SK-N-SH (cell line): ENCODE data around the gene INSM2. TPM values are rescaled to one million over a fixed set of nuclear protein-coding genes. Genes with fewer than 3 reads are reported as not detected.

ENCODE experiments used
- CTCF ChIA-PET: fragments of 300-600, 350-600 bp; formaldehyde crosslinking; extraction: SDS; loops from one replicate; lab custom pipeline; 2021; lab: Yijun Ruan, JAX
- POLR2A ChIA-PET: fragments of 350-600 bp; sonication (Branson Sonifier 250); formaldehyde crosslinking; extraction: SDS; loops from one replicate; lab custom pipeline; 2020; ENCODE audit warnings: antibody characterized with exemption, inconsistent platforms; lab: Yijun Ruan, JAX
- DNase-seq: peaks from one replicate; pipeline ENCODE4 v3.0.0; 2012
- H2AFZ ChIP-seq: fragments of 200-600 bp; sonication (generic); 2 replicates; pipeline ENCODE4 v1.8.1; 2016; ENCODE audit warnings: antibody characterized with exemption, mild to moderate bottlenecking, low read depth
- H3F3A ChIP-seq: fragments of 200-600 bp; sonication (generic); replicated peaks from 2 replicates; pipeline ENCODE3; 2016; ENCODE audit warnings: antibody characterized with exemption, mild to moderate bottlenecking; ENCODE audit not compliant: insufficient read depth
- H3K27ac ChIP-seq, 2 experiments: fragments of 200-500 bp in 1 of 2; fragments of 200-600 bp in 1 of 2; sonication (Bioruptor generic) in 1 of 2; sonication (generic), shearing (Covaris generic) in 1 of 2; 2 replicates each; pipeline versions ENCODE4 v1.5.1 to v1.6.1; 2014 to 2016; ENCODE audit warnings: low read depth in 2 of 2, inconsistent platforms in 1 of 2, low read length in 1 of 2, mild to moderate bottlenecking in 1 of 2, mixed read lengths in 1 of 2
- H3K27me3 ChIP-seq: fragments of 200-600 bp; sonication (generic), shearing (Covaris generic); 2 replicates; pipeline ENCODE4 v1.6.1; 2016; ENCODE audit warnings: mixed run types; ENCODE audit not compliant: insufficient read depth
- H3K36me3 ChIP-seq, 2 experiments: fragments of 200-500 bp in 1 of 2; fragments of 200-600 bp in 1 of 2; sonication (Bioruptor generic) in 1 of 2; sonication (generic) in 1 of 2; replicated peaks in 1 of 2; 2 replicates each; pipeline versions ENCODE3 to v1.5.1; 2014 to 2016; ENCODE audit warnings: low read length in 1 of 2, mild to moderate bottlenecking in 1 of 2; ENCODE audit not compliant: insufficient read depth in 2 of 2, control insufficient read depth in 1 of 2
- H3K4me1 ChIP-seq, 2 experiments: fragments of 200-500 bp in 1 of 2; fragments of 200-600 bp in 1 of 2; sonication (Bioruptor generic) in 1 of 2; sonication (generic), shearing (Covaris generic) in 1 of 2; 2 replicates each; pipeline versions ENCODE4 v1.5.1 to v1.6.1; 2014 to 2016; ENCODE audit warnings: low read depth in 1 of 2, low read length in 1 of 2, mixed run types in 1 of 2; ENCODE audit not compliant: insufficient read depth in 2 of 2, control insufficient read depth in 1 of 2
- H3K4me2 ChIP-seq: fragments of 200-600 bp; sonication (generic), shearing (Covaris generic); 2 replicates; pipeline ENCODE4 v1.6.1; 2017; ENCODE audit warnings: mixed run types
- H3K4me3 ChIP-seq, 2 experiments: fragments of 200-500 bp in 1 of 2; fragments of 200-600 bp in 1 of 2; sonication (Bioruptor generic) in 1 of 2; sonication (generic), shearing (Covaris generic) in 1 of 2; 2 replicates each; pipeline versions ENCODE4 v1.5.1 to v1.8.1; 2014 to 2016; ENCODE audit warnings: low read depth in 2 of 2, inconsistent platforms in 1 of 2, low read length in 1 of 2, mild to moderate bottlenecking in 1 of 2, mixed read lengths in 1 of 2, moderate library complexity in 1 of 2
- H3K79me2 ChIP-seq: fragments of 200-600 bp; sonication (generic); 2 replicates; pipeline ENCODE4 v1.8.1; 2017; ENCODE audit warnings: mild to moderate bottlenecking; ENCODE audit not compliant: insufficient read depth
- H3K9ac ChIP-seq: fragments of 200-600 bp; sonication (generic); 2 replicates; pipeline ENCODE4 v1.6.1; 2017; ENCODE audit warnings: mixed run types
- H3K9me2 ChIP-seq: fragments of 200-600 bp; sonication (generic); 2 replicates; pipeline ENCODE4 v1.6.1; 2017; ENCODE audit warnings: mixed run types
- H3K9me3 ChIP-seq: fragments of 200-600 bp; sonication (generic); 2 replicates; pipeline ENCODE4 v1.6.1; 2017; ENCODE audit warnings: mixed run types, mild to moderate bottlenecking, moderate library complexity
- H4K20me1 ChIP-seq: fragments of 200-600 bp; sonication (generic); 2 replicates; pipeline ENCODE4 v1.6.1; 2017; ENCODE audit warnings: mild to moderate bottlenecking, mixed run types; ENCODE audit not compliant: insufficient read depth
- ELF1 ChIP-seq: IDR thresholded peaks from 2 replicates; pipeline ENCODE4 v1.4.0; 2012
- EP300 ChIP-seq, 2 experiments: IDR thresholded peaks; 2 replicates each; pipeline versions ENCODE4 v1.4.0 to v1.6.1; 2012; ENCODE audit warnings: borderline replicate concordance in 1 of 2, low read depth in 1 of 2, low read length in 1 of 2
- EZH2phosphoT487 ChIP-seq: fragments of 200-600 bp; sonication (generic); IDR thresholded peaks from 2 replicates; pipeline ENCODE4 v1.6.1; 2017; ENCODE audit warnings: low read depth, mixed run types, mild to moderate bottlenecking, antibody characterized with exemption, moderate library complexity, borderline replicate concordance
- FOSL2 ChIP-seq: IDR thresholded peaks from 2 replicates; pipeline ENCODE4 v1.4.0; 2012; ENCODE audit warnings: low read depth, mild to moderate bottlenecking, moderate library complexity, borderline replicate concordance
- FOXJ3 ChIP-seq: sonication (generic); formaldehyde crosslinking; IDR thresholded peaks from 2 replicates; pipeline ENCODE4 v1.5.1; 2020; ENCODE audit warnings: mild to moderate bottlenecking, missing genetic modification reagents
- FOXM1 ChIP-seq: IDR thresholded peaks from 2 replicates; pipeline ENCODE4 v1.4.0; 2012; ENCODE audit warnings: low read depth, mild to moderate bottlenecking
- GATA2 ChIP-seq: sonication (generic); formaldehyde crosslinking; IDR thresholded peaks from 2 replicates; pipeline ENCODE4 v1.5.0; 2020; ENCODE audit warnings: mild to moderate bottlenecking, missing genetic modification reagents
- JUND ChIP-seq: IDR thresholded peaks from 2 replicates; pipeline ENCODE4 v1.4.0; 2012
- MEF2A ChIP-seq: IDR thresholded peaks from 2 replicates; pipeline ENCODE4 v1.4.0; 2012; ENCODE audit warnings: low read depth, borderline replicate concordance
- MXI1 ChIP-seq: IDR thresholded peaks from 2 replicates; pipeline ENCODE4 v1.6.1; 2012; ENCODE audit warnings: mild to moderate bottlenecking, low read depth, low read length, improper control_type of control experiment
- NFIC ChIP-seq: IDR thresholded peaks from 2 replicates; pipeline ENCODE4 v1.4.0; 2012; ENCODE audit warnings: borderline replicate concordance
- POLR2AphosphoS5 ChIP-seq: IDR thresholded peaks from 2 replicates; pipeline ENCODE4 v1.6.1; 2012; ENCODE audit warnings: low read depth, low read length
- RAD21 ChIP-seq: IDR thresholded peaks from 2 replicates; pipeline ENCODE4 v1.6.1; 2012; ENCODE audit warnings: mild to moderate bottlenecking, low read length
- RCOR1 ChIP-seq: fragments of 150-350 bp; IDR thresholded peaks from 2 replicates; pipeline ENCODE4 v1.6.1; 2017; ENCODE audit warnings: antibody characterized with exemption, low read length
- RFX5 ChIP-seq: IDR thresholded peaks from 2 replicates; pipeline ENCODE4 v1.6.1; 2012; ENCODE audit warnings: mild to moderate bottlenecking, improper control_type of control experiment, low read length
- RXRA ChIP-seq: IDR thresholded peaks from 2 replicates; pipeline ENCODE4 v1.4.0; 2012; ENCODE audit warnings: low read depth, mild to moderate bottlenecking, borderline replicate concordance
- SIN3A ChIP-seq: IDR thresholded peaks from 2 replicates; pipeline ENCODE4 v1.6.1; 2012; ENCODE audit warnings: low read depth, mild to moderate bottlenecking, low read length, moderate library complexity, borderline replicate concordance
- TAF1 ChIP-seq: IDR thresholded peaks from 2 replicates; pipeline ENCODE4 v1.6.1; 2012; ENCODE audit warnings: low read depth, mild to moderate bottlenecking, low read length, moderate library complexity, borderline replicate concordance
- TCF12 ChIP-seq: IDR thresholded peaks from 2 replicates; pipeline ENCODE4 v1.4.0; 2012
- YY1 ChIP-seq: IDR thresholded peaks from 2 replicates; pipeline ENCODE4 v1.4.0; 2012; ENCODE audit warnings: low read depth, mild to moderate bottlenecking
- WGBS: methylation state at CpG from one replicate; pipeline ENCODE4 v1.1.6; 2017; ENCODE audit warnings: low lambda C conversion rate; 5-methylcytosine and 5-hydroxymethylcytosine counted together
- polyA plus RNA-seq, 3 experiments: library from polyadenylated mRNA; depleted of rRNA; stranded (reverse); fragments of >200 nt; gene quantifications; 2 replicates each; pipeline ENCODE4 v1.2.3, GENCODE V29; 2012
- TF ChIP-seq, protein P1 (sequence below): IDR thresholded peaks from 2 replicates; pipeline ENCODE4 v1.4.0; 2012; ENCODE audit warnings: low read depth
- TF ChIP-seq, protein P2 (sequence below): IDR thresholded peaks from 2 replicates; pipeline ENCODE4; 2012
- TF ChIP-seq, protein P3 (sequence below): IDR thresholded peaks from 2 replicates; pipeline ENCODE4 v1.4.0; 2012; ENCODE audit warnings: low read depth, borderline replicate concordance
- TF ChIP-seq, protein P4 (sequence below): fragments of 150-350 bp; IDR thresholded peaks from 2 replicates; pipeline ENCODE4 v1.6.1; 2016; ENCODE audit warnings: mild to moderate bottlenecking, low read depth, low read length
- TF ChIP-seq, protein P5 (sequence below): fragments of 200-600 bp; sonication (generic); IDR thresholded peaks from 2 replicates; pipeline ENCODE4 v1.6.1; 2017; ENCODE audit warnings: antibody characterized with exemption, mild to moderate bottlenecking, moderate library complexity

INSM2 gene
- polyA plus RNA-seq, 1 of the 3 experiments (the other 2 are of a cell fraction) = 0.15 TPM

DNA sequence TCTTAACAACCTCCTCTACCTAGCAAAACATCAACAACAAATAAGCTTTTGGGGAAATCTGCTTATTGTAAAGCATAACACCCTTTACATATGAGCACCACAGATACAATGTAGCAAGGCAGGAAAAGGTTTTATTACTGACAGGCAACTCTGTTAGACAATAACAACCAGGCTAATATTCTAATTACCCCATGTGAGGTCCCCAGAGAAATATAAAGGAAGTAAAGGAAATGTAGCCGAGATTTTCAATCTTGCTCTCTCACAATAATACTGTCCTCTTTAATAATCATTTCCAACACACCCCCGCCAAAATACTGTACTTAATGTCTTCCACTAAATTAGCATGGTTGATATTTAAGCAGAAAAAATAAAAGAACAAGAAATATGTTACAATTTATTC is 14.0 kb upstream of the INSM2 start:
- Histone ChIP-seq H2AFZ (no peak overlapping the region), H3K9me2 (no peaks in the 10 kb centered on the region), H3K9ac (no peak overlapping the region), H3K4me2 (no peak overlapping the region), H4K20me1 (no peaks in the 10 kb centered on the region), H3F3A (no peaks in the 10 kb centered on the region), H3K27me3 (no peaks in the 10 kb centered on the region), H3K36me3 (no peaks in the 10 kb centered on the region), H3K4me3 (no peak overlapping the region), H3K9me3 (no peaks in the 10 kb centered on the region), H3K4me1 (peaks cover 0 to 6% of the 10 kb centered on the region in 2 experiments; a peak in 2 of 4 replicates), H3K79me2 (no peaks in the 10 kb centered on the region), H3K27ac (no peak overlapping the region)
- ChIA-PET POLR2A (no interaction called here), CTCF (interaction anchor here (0.6 to 0.9 kb wide), 2 partner anchors 13 to 80 kb away, joined by 3 read pairs; partner anchors contain the start of gene INSM2)
- TF ChIP-seq TAF1 (no peak), YY1 (no peak), JUND (no peak), POLR2AphosphoS5 (no peak), RCOR1 (no peak), NFIC (no peak), MXI1 (no peak), TCF12 (no peak), FOXM1 (no peak), RFX5 (no peak), RAD21 (no peak), FOSL2 (no peak), FOXJ3 (no peak)
- TF ChIP-seq, protein P1, sequence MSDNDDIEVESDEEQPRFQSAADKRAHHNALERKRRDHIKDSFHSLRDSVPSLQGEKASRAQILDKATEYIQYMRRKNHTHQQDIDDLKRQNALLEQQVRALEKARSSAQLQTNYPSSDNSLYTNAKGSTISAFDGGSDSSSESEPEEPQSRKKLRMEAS = no peak
- TF ChIP-seq, protein P2, sequence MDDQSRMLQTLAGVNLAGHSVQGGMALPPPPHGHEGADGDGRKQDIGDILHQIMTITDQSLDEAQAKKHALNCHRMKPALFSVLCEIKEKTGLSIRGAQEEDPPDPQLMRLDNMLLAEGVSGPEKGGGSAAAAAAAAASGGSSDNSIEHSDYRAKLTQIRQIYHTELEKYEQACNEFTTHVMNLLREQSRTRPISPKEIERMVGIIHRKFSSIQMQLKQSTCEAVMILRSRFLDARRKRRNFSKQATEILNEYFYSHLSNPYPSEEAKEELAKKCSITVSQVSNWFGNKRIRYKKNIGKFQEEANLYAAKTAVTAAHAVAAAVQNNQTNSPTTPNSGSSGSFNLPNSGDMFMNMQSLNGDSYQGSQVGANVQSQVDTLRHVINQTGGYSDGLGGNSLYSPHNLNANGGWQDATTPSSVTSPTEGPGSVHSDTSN = no peak
- DNase-seq = no peak
- WGBS = 61% methylated on average over 2 of the region's 2 CpGs

DNA sequence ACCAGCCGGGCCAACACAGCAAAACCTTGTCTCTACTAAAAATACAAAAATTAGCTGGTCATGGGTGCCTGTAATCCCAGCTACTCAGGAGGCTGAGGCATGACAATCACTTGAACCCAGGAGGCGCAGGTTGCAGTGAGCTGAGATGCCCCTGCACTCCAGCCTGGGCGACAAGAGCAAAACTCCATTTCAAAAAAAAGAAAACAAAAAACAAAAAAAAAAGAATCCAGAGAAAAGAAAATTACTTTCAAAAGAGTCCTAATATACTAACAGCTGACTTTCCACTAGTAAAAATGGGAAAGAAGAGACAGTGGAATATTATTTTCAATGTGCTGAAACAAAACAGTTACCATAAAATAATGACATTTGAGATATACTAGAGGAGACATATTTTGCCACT is 8.3 kb upstream of the INSM2 start:
- H3K27me3 ChIP-seq = no peaks in the 10 kb centered on the region
- H3K9ac ChIP-seq = no peak overlapping the region
- no peak overlapping the region for H2AFZ ChIP-seq
- H3K9me2 ChIP-seq = no peaks in the 10 kb centered on the region; the same call in 1 of the 2 replicates
- WGBS = 63% methylated on average over 3 of the region's 3 CpGs
- H3K9me3 ChIP-seq = no peaks in the 10 kb centered on the region
- H3K4me1 ChIP-seq = peaks cover 0 to 6% of the 10 kb centered on the region in 2 experiments; a peak in 1 of 4 replicates
- no peaks in the 10 kb centered on the region for H3K36me3 ChIP-seq
- TF ChIP-seq EP300 (IDR thresholded peaks at IDR 0.05; ENCODE audit: borderline replicate concordance in 1 of 2, low read depth in 1 of 2, low read length in 1 of 2) = no peak
- TF ChIP-seq, protein P3, sequence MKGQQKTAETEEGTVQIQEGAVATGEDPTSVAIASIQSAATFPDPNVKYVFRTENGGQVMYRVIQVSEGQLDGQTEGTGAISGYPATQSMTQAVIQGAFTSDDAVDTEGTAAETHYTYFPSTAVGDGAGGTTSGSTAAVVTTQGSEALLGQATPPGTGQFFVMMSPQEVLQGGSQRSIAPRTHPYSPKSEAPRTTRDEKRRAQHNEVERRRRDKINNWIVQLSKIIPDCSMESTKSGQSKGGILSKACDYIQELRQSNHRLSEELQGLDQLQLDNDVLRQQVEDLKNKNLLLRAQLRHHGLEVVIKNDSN = no peak
- no peak for TF ChIP-seq POLR2AphosphoS5
- no peak for TF ChIP-seq FOXM1
- TF ChIP-seq, protein P4, sequence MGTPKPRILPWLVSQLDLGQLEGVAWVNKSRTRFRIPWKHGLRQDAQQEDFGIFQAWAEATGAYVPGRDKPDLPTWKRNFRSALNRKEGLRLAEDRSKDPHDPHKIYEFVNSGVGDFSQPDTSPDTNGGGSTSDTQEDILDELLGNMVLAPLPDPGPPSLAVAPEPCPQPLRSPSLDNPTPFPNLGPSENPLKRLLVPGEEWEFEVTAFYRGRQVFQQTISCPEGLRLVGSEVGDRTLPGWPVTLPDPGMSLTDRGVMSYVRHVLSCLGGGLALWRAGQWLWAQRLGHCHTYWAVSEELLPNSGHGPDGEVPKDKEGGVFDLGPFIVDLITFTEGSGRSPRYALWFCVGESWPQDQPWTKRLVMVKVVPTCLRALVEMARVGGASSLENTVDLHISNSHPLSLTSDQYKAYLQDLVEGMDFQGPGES = no peak
- no peak for TF ChIP-seq TCF12
- TF ChIP-seq, protein P5, sequence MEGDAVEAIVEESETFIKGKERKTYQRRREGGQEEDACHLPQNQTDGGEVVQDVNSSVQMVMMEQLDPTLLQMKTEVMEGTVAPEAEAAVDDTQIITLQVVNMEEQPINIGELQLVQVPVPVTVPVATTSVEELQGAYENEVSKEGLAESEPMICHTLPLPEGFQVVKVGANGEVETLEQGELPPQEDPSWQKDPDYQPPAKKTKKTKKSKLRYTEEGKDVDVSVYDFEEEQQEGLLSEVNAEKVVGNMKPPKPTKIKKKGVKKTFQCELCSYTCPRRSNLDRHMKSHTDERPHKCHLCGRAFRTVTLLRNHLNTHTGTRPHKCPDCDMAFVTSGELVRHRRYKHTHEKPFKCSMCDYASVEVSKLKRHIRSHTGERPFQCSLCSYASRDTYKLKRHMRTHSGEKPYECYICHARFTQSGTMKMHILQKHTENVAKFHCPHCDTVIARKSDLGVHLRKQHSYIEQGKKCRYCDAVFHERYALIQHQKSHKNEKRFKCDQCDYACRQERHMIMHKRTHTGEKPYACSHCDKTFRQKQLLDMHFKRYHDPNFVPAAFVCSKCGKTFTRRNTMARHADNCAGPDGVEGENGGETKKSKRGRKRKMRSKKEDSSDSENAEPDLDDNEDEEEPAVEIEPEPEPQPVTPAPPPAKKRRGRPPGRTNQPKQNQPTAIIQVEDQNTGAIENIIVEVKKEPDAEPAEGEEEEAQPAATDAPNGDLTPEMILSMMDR = no peak
- no peak for TF ChIP-seq FOXJ3
- no peak for TF ChIP-seq NFIC
- no peak for TF ChIP-seq GATA2
- TF ChIP-seq RXRA = no peak
- no peak for TF ChIP-seq SIN3A
- no peak for TF ChIP-seq FOSL2
- TF ChIP-seq ELF1 = no peak
- TF ChIP-seq MEF2A = no peak
- TF ChIP-seq, protein P2 = no peak
- TF ChIP-seq RFX5 = no peak
- TF ChIP-seq EZH2phosphoT487 = no peak
- TF ChIP-seq, all 33 proteins: peak for 0
- Histone ChIP-seq H3K4me2 (no peak overlapping the region), H3F3A (no peaks in the 10 kb centered on the region), H4K20me1 (no peaks in the 10 kb centered on the region), H3K27ac (no peak overlapping the region), H3K79me2 (no peaks in the 10 kb centered on the region), H3K4me3 (no peak overlapping the region)
- DNase-seq = no peak
- ChIA-PET POLR2A (no interaction called here), CTCF (no interaction called here)
